Measurements from ENCODE around the gene CADM1.

- TF ChIP-seq, protein P1, sequence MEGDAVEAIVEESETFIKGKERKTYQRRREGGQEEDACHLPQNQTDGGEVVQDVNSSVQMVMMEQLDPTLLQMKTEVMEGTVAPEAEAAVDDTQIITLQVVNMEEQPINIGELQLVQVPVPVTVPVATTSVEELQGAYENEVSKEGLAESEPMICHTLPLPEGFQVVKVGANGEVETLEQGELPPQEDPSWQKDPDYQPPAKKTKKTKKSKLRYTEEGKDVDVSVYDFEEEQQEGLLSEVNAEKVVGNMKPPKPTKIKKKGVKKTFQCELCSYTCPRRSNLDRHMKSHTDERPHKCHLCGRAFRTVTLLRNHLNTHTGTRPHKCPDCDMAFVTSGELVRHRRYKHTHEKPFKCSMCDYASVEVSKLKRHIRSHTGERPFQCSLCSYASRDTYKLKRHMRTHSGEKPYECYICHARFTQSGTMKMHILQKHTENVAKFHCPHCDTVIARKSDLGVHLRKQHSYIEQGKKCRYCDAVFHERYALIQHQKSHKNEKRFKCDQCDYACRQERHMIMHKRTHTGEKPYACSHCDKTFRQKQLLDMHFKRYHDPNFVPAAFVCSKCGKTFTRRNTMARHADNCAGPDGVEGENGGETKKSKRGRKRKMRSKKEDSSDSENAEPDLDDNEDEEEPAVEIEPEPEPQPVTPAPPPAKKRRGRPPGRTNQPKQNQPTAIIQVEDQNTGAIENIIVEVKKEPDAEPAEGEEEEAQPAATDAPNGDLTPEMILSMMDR (IDR thresholded peaks at IDR 0.05 in 4 of 5, conservative IDR thresholded peaks at IDR 0.05 in 1 of 5): no peak
- TF ChIP-seq POLR2A (IDR thresholded peaks at IDR 0.05): no peak
These were observed 240.2 kb downstream of the CADM1 start for GRCh38 chr11:115263799-115264656.

Data from gastrocnemius medialis (tissue), 4 donors.